RWPE1 (cell line): Measurements from ENCODE around the gene EIF5A.
"Not testable (repeated sequence)": the region's sequence is repeated elsewhere in the genome, so short reads cannot be mapped to it uniquely, and the experiment has no call there.

ENCODE experiments used
- CTCF ChIA-PET: fragments of 350-600 bp; sonication (Branson Sonifier 250); formaldehyde crosslinking; extraction: SDS; loops from one replicate; lab custom pipeline; 2021; lab: Yijun Ruan, JAX
- POLR2A ChIA-PET: fragments of 400-600 bp; formaldehyde crosslinking; extraction: SDS; loops from one replicate; lab custom pipeline; 2020; ENCODE audit warnings: antibody characterized with exemption; ENCODE audit not compliant: low non-redundant PET; lab: Yijun Ruan, JAX
- DNase-seq: peaks from one replicate; pipeline ENCODE4 v3.0.0; 2012; ENCODE audit warnings: low spot score
- H3K27ac ChIP-seq: fragments of 450-650 bp; 2 replicates; pipeline ENCODE4 v1.5.1; 2017
- TF ChIP-seq, protein P1 (sequence below): fragments of 450-650 bp; conservative IDR thresholded peaks from 2 replicates; pipeline ENCODE4 v1.5.1; 2017; ENCODE audit warnings: low read depth, mild to moderate bottlenecking

Gene EIF5A

GRCh38 chr17:7332111-7332510, 24.7 kb downstream of the EIF5A start:
- ChIA-PET CTCF (interaction anchor here (0.6 kb wide), 1 partner anchor 170 kb away, joined by 3 read pairs; no protein-coding TSS in a partner anchor), POLR2A (no interaction called here)
- H3K27ac ChIP-seq = no peak overlapping the region
- TF ChIP-seq, protein P1, sequence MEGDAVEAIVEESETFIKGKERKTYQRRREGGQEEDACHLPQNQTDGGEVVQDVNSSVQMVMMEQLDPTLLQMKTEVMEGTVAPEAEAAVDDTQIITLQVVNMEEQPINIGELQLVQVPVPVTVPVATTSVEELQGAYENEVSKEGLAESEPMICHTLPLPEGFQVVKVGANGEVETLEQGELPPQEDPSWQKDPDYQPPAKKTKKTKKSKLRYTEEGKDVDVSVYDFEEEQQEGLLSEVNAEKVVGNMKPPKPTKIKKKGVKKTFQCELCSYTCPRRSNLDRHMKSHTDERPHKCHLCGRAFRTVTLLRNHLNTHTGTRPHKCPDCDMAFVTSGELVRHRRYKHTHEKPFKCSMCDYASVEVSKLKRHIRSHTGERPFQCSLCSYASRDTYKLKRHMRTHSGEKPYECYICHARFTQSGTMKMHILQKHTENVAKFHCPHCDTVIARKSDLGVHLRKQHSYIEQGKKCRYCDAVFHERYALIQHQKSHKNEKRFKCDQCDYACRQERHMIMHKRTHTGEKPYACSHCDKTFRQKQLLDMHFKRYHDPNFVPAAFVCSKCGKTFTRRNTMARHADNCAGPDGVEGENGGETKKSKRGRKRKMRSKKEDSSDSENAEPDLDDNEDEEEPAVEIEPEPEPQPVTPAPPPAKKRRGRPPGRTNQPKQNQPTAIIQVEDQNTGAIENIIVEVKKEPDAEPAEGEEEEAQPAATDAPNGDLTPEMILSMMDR = no peak
- DNase-seq = no peak

DNA sequence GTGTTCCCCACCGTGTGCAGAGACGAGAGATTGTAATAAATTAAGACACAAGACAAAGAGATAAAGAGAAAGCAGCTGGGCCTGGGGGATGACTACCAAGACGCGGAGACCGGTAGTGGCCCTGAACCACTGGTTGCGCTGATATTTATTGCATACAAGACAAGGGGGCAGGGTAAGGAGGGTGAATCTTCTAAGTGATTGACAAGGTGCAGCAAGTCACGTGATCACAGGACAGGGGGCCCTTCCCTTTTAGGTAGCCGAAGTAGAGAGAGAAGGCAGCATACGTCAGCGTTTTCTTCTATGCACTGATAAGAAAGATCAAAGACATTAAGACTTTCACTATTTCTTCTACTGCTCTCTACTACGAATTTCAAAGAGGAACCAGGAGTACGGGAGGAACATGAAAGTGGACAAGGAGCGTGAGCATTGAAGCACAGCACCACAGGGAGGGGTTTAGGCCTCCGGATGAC, 25.2 kb downstream of the EIF5A start:
- H3K27ac ChIP-seq, DNase-seq, POLR2A ChIA-PET: not testable (repeated sequence)
- CTCF ChIA-PET = interaction anchor here (0.6 kb wide), 1 partner anchor 170 kb away, joined by 3 read pairs; no protein-coding TSS in a partner anchor

DNA sequence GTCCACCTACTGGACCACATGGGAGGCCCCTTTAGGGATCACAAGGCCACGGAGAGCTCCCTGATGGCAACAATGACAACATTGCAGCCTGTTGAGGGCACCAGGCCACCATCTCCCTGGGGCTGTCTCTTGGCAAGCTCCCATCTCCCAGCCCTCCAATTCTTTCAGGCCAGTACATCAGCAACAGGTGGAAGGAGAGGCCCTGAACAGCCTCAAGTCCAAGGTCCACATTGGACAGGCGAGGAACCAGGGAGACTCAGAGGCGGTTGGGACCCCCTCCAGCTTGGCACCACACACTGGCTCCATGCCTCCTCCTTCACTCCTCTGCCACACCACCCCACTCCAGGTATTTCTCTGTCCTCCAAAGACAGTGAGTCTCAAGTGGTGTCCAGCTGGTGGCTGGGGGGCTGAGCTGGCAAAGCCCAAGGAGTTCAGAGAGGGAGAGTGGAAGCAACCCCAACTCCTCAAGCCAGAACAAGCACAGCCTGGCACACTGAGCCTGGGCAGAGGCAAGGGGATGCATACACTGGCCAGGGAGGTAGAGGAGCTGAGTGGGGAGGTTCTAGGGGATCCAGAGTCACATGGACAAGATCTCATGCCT, 27.6 kb downstream of the EIF5A start:
- no peak for DNase-seq
- CTCF ChIA-PET = interaction anchor here (0.6 to 0.8 kb wide), 3 partner anchors 69 to 100 kb away, joined by 3 to 5 read pairs (median 3); partner anchors contain the start of genes TMEM102 and TMEM256
- TF ChIP-seq, protein P1 = no peak
- H3K27ac ChIP-seq = no peak overlapping the region
- POLR2A ChIA-PET = no interaction called here

DNA sequence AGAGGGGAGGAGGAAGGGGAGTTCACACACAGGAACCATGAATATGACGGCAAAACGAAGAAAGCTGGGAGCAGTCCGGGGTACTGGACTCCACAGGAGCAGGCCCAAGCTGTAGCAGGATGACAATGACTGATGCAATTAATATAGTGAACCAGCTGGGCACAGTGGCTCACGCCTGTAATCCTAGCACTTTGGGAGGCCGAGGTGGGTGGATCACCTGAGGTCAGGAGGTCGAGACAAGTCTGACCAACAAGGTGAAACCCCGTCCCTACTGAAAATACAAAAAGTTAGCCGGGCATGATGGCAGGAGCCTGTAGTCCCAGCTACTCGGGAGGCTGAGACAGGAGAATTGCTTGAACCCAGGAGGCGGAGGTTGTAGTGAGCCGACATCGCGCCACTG, 28.3 kb downstream of the EIF5A start:
- POLR2A ChIA-PET, H3K27ac ChIP-seq, DNase-seq: not testable (repeated sequence)
- CTCF ChIA-PET = interaction anchor here (0.6 kb wide), 1 partner anchor 99 kb away, joined by 3 read pairs; the partner anchor contains the start of gene TMEM102

GRCh38 chr17:7336240-7337175, 29.1 kb downstream of the EIF5A start, which contains the start of gene ACAP1:
Gene ACAP1, plus strand, starts transcription at chr17:7336529. Its CDS starts 206 bp downstream, at chr17:7336735.
- no peak within 1 kb of the TSS for H3K27ac ChIP-seq
- ChIA-PET CTCF (interaction anchor here (0.7 to 1.0 kb wide), 2 partner anchors 18 to 116 kb away, joined by 4 to 5 read pairs; partner anchors contain the start of gene TMEM95), POLR2A (interaction anchor here (0.6 kb wide), 2 partner anchors 70 to 858 kb away, joined by 3 read pairs; no protein-coding TSS in a partner anchor)
- TF ChIP-seq, protein P1 = no peak
- DNase-seq = no peak

GRCh38 chr17:7337600-7337999, 30.2 kb downstream of the EIF5A start:
- H3K27ac ChIP-seq, POLR2A ChIA-PET, DNase-seq: not testable (repeated sequence)
- CTCF ChIA-PET = interaction anchor here (1.0 kb wide), 1 partner anchor 17 kb away, joined by 5 read pairs; the partner anchor contains the start of gene TMEM95

DNA sequence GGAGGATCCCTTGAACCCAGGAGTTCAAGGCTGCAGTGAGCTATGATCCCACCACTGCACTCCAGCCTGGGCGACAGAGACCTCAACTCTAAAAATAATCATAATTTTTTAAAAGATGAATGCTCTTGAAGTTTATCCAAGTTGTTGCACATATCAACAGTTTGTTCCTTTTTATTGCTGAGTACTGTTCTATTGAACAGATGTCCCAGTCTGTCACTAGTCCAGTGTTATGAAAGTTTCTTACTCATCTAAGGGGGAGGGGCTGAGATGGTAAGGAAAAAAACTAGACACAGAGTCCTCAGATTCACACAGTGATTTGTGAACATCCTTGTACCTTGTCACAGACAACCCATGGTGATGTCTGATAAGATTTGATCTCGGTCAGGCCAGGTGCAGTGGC, 32.8 kb downstream of the EIF5A start:
- TF ChIP-seq, protein P1 = no peak
- DNase-seq = no peak
- POLR2A ChIA-PET = interaction anchor here (0.7 kb wide), 1 partner anchor 9 kb away, joined by 3 read pairs; no protein-coding TSS in a partner anchor
- CTCF ChIA-PET = no interaction called here
- H3K27ac ChIP-seq = no peak overlapping the region
